22Rv1 (cell line): Measurements from ENCODE around the gene ATP8B4.

Experiments used
- ZFX ChIP-seq: fragments of 450-650 bp; IDR thresholded peaks from 2 replicates; pipeline ENCODE4 v1.6.1; 2017; ENCODE audit warnings: antibody characterized with exemption, borderline replicate concordance
- TF ChIP-seq, protein P1 (sequence below): fragments of 450-650 bp; IDR thresholded peaks from 2 replicates; pipeline ENCODE4 v1.5.1; 2017; ENCODE audit warnings: mild to moderate bottlenecking

GRCh38 chr15:49906966-49907365, 212.1 kb downstream of the ATP8B4 start:
- TF ChIP-seq, protein P1, sequence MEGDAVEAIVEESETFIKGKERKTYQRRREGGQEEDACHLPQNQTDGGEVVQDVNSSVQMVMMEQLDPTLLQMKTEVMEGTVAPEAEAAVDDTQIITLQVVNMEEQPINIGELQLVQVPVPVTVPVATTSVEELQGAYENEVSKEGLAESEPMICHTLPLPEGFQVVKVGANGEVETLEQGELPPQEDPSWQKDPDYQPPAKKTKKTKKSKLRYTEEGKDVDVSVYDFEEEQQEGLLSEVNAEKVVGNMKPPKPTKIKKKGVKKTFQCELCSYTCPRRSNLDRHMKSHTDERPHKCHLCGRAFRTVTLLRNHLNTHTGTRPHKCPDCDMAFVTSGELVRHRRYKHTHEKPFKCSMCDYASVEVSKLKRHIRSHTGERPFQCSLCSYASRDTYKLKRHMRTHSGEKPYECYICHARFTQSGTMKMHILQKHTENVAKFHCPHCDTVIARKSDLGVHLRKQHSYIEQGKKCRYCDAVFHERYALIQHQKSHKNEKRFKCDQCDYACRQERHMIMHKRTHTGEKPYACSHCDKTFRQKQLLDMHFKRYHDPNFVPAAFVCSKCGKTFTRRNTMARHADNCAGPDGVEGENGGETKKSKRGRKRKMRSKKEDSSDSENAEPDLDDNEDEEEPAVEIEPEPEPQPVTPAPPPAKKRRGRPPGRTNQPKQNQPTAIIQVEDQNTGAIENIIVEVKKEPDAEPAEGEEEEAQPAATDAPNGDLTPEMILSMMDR, result no peak
- TF ChIP-seq ZFX, result no peak
